ENCODE measurements around the gene C5orf63.
"Not testable (repeated sequence)": the region's sequence is repeated elsewhere in the genome, so short reads cannot be mapped to it uniquely, and the experiment has no call there.

DNA sequence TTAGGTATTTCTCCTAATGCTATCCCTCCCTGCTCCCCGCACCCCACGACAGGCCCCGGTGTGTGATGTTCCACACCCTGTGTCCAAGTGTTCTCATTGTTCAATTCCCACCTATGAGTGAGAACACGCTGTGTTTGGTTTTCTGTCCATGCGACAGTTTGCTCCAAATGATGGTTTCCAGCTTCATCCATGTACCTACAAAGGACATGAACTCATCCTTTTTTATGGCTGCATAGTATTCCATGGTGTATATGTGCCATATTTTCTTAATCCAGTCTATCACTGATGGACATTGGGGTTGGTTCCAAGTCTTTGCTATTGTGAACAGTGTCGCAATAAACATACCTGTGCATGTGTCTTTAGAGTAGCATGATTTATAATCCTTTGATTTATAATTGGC is 19.8 kb downstream of the C5orf63 start:
- TF ChIP-seq CTCF (optimal IDR thresholded peaks at IDR 0.05 in 1 of 3, IDR thresholded peaks at IDR 0.05 in 1 of 3, conservative IDR thresholded peaks at IDR 0.05 in 1 of 3; ENCODE audit: extremely low read depth in 1 of 3, insufficient read depth in 2 of 3, low read length in 3 of 3); EZH2 (IDR thresholded peaks at IDR 0.05; ENCODE audit: low read length): not testable (repeated sequence)
